Testis (tissue), 2 donors: ENCODE data around the gene ASPA.

Experiments used
- CTCF ChIP-seq, 3 experiments: fragments of 450-650 bp in 2 of 3; fragments of 200-600 bp in 1 of 3; sonication (generic) in 1 of 3; IDR thresholded peaks; one replicate each; pipeline ENCODE4 v1.5.1; 2016 to 2019; ENCODE audit warnings: antibody characterized with exemption in 3 of 3, mild to moderate bottlenecking in 2 of 3, moderate library complexity in 1 of 3
- POLR2A ChIP-seq: fragments of 450-650 bp; IDR thresholded peaks from one replicate; pipeline ENCODE4 v1.6.1; 2017; ENCODE audit warnings: antibody characterized with exemption, mild to moderate bottlenecking, moderate library complexity

- TF ChIP-seq CTCF (IDR thresholded peaks at IDR 0.05): no peak
- TF ChIP-seq POLR2A: no peak
Observed at GRCh38 chr17:3440451-3440850, 35.3 kb upstream of the ASPA start.
